ENCODE results near the gene SLC16A8.
A peak's percentile ranks its signal among the peaks of the same experiment; 100 is the strongest.
"Not testable (repeated sequence)": the region's sequence is repeated elsewhere in the genome, so short reads cannot be mapped to it uniquely, and the experiment has no call there.

SLC16A8 gene

DNA sequence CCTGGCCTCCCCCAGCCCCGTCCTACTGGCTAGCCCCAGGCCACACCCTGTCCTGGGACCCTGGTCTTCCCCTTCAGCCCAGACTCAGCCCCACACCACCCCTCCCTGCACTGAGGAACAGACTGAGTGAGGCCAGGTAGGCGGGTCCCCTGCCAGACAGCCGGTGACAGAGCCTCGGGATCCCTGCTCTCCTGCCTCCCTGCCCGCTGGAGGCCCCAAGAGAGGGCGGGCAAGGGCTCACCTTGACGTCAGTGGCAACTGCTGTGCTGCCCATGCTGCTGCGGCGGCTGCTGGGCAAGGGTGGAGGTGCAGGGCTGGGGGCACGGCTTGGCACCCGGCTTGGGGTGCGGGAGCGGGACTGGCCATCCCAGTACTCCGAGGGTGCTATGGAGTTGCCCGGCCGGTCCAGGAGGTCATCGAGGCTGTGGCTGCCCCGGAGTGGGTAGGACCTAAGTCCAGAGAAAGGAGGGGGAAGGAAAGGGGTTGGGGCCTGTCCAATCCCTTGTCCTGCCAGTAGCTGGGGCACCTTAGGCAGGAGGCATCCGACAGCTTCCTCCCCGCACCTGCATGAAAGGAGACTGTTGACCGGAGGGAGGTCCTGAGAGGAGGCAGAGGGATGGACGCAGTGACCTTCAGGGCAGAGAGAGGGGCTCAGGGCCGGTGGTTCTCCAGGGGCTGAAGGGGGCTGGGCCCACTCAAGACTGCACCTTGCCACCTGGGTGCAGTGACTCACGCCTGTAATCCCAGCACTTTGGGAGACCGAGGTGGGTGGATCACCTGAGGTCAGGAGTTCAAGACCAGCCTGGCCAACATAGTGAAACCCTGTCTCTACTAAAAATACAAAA lies 2.2 kb upstream of the SLC16A8 start:
- DNase-seq = no peak

DNA sequence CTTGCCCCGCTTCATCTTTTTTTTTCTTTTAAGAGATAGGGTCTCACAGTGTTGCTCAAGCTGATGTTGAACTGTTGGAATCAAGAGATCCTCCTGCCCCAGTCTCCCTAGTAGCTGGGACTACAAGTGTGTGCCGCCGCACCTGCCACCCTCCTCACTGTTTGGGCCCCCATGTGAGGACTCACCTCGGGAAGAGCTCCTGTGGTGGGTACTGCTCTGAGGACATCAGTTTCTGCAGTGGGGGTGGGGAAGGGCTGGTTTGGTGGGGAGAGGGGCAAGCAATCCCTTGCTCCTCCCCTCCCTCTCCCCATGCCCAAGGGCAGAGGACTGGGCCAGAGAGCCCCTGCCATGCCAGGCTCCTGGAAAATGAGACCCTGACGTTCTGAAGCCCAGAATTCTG lies 1.5 kb upstream of the SLC16A8 start:
- DNase-seq = no peak

DNA sequence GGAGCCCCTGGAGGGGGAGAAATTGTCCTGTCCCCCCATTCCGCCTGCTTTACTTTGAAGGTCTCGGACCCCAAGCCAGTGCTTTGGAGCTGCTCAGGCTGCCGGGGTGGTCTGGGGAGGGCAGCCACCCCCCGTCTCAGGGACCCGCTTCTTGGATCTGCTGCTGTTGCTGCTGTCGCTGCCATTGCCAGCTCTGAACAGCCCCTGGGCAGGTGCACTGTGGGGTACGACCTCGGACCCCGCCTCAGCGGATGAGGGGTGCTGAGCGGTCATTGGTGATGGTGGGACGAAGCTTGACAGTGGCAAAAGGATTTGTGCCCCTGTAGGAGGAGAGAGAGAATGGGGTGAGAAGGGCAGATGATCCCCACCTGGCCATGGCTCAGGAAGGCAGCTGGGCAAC lies 1.1 kb upstream of the SLC16A8 start:
- no peak for DNase-seq

DNA sequence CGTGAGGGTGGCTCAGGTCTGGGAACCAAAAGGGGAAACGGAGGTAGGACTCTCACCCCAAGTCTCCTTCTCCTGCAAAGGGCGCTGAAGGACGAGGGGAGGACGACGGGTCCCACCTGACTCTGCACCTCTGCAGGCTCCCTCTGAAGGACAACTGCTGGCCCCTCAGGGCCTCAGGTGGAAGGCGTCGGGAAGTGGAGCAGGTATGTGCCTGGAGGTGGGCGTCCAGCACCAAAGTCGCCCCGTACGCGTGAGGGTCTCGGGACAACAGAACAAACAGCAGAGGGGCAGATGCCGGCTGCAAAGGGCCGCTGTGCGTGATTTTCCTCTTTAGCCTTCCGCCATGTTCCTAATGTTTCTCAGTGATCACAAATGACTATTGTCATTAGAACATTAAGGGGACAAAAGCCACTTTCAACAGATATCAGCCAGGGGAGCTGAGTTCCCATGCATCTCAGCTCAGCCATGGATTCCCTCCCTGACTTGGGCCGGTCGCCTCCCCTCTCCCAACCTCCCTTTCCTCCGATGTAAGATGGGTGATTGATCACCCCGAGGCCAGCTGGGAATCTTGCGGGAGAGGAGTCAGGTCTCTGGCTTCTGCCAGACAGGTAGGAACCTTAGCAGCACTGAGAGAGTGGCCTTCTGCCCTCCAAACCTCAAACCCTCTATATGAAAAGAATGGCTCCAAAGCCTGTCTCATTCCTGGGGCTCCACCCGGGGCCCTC lies 836 bp downstream of the SLC16A8 start:
- no peak for DNase-seq

DNA sequence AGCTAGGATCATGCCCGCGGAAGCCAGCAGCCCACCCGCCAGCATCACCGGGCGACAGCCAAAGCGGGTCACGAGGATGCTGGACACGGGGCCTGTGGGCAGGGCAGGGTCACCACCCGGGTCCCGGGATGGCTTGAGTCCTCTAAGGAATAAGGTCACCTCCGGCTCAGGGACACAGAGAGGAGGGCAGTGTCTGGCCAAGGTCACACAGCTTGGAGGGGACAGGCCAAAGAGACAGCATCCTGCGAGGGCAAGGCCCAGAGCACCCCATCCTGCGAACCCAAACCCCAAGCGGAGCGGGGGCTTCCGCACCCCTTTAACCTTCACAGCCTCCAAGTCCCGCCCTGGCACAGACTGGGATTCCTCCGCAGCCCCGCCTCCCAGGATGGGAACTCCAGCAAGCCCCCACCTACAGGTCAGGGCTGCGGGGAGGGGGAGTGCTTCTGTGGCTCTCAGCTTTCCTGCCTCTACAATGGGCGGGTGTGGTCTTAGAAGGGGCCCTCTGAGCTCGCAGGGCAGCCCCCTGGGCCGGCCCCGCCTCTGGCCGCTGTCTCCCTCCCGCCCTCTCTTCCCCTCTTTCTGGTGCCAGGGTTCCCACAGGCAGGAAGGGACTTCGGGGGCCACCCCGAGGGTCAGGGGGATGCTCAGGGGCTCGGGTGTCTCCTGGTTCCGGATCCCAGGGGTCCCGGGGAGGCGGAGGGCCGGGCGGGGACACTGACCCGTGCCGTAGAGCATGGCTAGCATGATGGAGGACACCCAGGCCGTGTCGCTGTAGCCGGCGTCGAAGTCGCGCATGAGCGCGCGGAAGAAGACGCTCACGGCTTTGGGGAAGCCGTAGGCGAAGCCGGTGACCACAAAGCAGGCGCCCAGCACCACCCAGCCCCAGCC lies 1.8 kb downstream of the SLC16A8 start:
- DNase-seq = no peak

DNA sequence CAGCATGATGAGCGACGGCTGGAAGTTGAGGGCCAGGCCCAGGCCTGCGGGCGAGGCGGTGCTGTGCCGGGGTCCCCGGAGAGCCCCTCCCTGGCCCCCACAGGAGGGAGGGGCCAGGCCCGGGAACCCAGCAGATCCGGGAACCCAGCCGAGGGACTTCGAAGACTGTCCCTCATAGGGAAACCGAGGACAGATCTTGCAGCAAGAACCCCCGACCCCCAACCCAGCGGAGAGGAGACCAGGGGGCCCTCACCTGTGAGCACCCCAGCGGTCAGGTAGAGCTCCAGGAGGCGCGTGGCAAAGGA lies 2.4 kb downstream of the SLC16A8 start:
- no peak for DNase-seq

DNA sequence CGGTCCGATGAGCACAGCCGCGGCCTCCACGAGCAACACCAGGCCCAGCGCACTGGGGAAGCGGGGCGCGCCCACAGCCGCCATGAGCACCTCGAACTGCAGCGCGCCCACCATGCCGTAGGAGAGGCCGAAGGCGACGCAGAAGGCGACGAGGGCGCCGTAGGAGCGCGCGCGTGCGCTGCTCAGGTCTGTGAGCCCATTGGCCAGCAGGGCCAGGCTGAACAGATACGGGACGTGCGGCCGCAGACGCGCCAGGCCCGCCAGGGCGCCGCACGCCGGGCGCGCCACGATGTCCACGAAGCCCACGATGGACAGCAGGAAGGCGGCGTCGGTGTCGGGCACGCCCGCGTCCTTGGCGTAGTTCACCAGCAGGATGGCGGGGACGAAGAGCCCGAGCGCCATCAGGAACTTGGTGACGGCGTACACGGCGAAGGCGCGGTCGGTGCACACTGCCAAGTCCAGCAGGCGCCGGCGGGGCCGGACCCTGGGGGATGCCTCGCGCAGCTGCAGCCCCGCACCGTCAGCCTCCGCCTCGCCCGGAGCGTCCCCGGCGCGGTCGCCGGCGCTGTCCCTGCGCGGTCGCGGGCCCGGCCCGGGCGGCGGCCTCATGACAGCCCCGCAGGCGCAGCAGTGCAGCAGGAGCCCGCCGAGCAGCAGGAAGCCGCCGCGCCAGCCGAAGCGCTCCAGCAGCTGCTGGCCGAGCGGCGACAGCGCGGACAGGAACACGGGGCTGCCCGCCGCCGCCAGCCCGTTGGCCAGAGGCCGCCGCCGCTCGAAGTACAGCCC lies 2.9 kb downstream of the SLC16A8 start:
- no peak for DNase-seq

DNA sequence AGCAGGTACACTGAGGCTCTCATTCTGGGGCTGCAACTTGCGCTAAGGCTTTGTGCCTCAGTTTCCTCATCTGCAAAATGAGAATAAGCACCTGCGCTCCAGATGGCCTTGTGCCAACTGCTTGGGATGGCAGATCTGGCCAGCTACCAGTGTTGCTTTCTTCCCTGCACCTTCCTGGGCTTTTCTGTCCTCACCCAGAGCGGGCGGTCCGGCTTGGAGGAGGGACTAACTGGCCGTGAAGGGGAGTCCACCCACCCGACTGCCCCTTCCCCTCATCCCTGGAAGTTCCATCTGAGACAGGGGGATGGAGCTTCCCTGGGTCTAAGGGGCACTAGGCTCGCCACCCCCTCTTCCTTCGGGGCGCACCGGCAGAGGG lies 3.5 kb downstream of the SLC16A8 start:
- no peak for DNase-seq

DNA sequence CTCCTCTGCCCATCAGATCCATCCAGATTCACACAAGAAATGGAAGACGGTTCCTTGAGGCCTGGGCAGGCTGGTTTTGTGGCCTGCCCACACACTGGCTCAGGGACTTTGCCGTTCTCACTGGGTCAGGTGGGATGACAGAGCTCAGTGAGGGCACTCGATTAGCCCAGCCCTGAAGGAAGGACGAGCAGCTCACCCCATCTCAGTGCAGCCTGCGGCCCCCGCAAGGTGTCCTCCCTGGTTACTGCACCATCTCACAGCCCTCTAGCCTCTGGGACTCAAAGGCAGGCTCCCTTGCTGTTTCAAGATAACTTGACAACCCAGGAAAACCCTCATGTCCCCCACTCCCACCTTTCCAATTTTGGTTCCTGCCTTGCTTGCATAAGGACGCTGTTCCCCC lies 4.2 kb downstream of the SLC16A8 start:
- DNase-seq = no peak

DNA sequence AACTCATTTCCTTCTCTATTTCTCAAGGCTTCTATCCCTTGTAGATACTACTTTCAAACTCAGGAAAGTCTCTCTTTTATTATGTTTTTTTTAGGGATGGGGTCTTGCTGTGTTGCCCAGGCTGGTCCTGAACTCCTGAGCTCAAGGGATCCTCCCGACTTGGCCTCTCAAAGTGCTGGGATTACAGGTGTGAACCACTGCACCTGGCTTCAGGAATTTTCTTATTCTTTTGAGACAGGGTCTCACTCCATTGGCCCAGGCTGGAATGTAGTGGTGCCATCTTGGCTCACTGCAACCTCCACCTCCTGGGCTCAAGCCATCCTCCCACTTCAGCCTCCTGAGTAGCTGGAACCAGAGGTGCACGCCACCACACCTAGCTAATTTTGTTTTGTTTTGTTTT lies 4.8 kb downstream of the SLC16A8 start:
- not testable (repeated sequence) for DNase-seq

DNA sequence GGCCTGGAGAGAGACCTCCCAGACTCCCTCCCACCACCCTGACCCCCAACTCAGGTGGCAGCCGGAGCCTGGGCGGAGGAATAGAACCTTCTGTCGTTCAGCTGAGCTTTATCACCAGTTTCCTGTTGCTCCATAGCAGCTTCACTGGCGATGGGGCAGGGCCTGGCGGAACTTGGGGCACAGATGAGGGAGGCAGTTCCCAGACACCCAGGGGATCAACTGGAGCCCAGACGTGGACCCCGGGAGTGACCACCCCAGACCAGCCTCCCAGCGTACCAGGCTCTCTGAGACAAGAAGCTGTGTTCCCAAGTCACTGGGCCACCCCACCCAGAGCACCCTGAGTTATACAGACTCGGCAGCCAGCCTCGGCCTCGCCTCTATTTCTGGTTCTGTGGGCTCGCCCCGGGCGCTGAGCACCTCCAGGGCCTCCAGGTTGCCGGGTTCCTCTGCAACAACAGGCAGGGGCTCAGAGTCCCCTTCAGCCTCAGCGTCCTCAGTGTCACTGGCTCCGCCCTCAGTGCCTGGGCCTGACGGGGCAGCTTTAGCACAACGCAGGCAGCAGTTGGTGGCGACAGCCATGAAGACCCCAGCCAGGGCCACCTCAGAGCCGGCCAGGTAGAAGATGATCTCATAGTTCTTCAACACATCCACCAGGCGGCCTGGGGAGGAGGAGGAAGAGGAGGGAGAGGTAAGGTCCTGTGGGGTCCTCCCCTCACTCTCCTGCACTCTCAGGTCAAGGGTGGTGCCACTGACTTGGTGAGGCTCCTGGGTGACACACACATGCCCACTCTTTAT lies 5.7 kb downstream of the SLC16A8 start:
- no peak for DNase-seq

DNA sequence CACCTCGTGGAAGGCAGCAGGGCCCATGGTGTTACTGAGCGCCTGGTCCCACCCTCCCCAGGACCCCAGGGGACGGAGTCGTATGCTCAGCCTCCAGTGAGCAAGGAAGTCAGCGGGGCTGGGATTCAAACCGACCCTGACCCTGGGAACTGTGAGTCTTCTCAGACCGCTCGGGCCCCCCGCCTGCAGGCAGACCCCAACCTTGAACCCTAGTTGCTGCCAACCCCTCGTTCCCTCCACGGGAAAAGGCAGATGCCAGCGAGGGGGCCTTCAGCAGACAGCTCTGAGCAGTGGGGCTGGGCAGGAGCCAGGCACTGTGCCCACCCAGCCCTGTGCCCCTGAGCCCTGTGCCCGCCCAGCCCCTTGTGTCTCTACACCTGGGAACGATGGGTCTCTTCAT lies 6.4 kb downstream of the SLC16A8 start:
- DNase-seq = no peak

DNA sequence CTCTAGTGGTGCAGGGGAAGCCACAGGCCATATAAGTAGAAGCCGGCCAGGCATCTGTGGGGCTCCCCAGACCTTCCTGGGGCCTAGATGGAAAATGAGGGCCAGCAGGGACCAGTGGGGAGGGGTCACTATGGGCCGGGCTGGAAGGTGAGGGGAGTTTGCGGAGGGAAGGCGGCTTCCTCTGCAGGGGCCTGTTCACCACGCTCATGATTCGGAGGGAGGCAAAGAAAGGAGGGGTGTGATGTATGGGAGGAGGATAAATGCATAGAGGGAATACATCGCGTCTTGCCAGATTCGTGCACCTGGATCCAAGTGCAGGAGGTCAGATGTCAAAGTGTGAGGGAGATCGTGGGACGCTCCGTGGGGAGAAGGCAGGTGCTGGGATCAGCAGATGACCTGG lies 6.9 kb downstream of the SLC16A8 start:
- no peak for DNase-seq

DNA sequence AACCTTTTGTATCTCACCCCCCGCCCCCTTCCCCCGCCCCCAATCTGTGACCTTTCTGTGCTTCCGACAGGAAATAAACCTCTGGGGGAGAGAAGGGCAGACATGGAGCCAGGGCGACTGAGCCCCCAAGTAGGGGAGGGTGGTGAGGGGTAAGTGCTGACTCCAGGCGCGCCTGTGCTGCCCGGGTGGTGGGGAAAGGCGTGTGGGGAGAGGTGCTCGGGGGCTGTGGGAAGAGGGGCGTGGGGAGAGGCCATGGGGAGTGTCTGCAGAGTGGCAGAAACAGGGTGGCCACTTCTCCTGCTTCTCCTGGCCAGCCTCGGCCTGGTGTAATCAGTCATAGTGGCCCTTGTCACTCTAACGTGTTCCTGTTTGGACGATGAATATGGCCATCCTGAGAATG lies 8.0 kb downstream of the SLC16A8 start:
- DNase-seq = no peak

DNA sequence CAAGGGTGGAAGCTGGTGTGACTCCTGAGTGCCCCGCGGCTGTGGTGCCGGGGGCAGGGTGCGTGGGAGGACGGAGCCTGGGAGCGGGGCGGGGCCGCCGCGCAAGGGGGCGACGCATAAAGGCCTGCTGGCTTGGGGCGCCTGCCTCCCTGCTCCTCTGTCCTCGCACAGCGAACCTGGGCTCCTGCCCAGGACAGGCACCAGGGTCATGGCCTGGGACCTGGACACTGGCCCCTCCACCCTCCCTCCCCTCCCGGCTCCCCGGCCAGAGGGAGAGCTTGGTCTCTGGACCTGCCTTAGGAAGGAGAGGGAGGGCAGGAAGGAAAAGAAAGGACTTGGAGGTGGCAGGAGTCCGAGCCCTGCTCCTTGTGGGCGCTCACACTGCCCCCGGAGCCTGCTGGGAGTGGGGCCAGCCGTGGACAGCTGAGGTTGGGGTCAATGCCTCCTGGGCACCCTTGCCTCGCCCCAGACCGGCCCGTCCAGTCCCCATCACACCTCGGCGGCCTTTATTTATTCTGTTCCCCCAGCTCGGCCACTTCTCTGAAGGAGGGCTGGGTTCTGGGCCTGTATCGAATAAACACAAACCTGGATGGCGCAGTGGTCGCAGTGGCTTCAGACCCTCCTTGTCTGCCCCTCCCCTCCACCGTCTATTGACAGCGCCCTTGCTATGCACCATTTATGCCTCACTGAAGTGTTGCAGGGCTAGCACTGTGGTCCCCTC lies 8.7 kb downstream of the SLC16A8 start:
- peak; percentile 27 for DNase-seq

DNA sequence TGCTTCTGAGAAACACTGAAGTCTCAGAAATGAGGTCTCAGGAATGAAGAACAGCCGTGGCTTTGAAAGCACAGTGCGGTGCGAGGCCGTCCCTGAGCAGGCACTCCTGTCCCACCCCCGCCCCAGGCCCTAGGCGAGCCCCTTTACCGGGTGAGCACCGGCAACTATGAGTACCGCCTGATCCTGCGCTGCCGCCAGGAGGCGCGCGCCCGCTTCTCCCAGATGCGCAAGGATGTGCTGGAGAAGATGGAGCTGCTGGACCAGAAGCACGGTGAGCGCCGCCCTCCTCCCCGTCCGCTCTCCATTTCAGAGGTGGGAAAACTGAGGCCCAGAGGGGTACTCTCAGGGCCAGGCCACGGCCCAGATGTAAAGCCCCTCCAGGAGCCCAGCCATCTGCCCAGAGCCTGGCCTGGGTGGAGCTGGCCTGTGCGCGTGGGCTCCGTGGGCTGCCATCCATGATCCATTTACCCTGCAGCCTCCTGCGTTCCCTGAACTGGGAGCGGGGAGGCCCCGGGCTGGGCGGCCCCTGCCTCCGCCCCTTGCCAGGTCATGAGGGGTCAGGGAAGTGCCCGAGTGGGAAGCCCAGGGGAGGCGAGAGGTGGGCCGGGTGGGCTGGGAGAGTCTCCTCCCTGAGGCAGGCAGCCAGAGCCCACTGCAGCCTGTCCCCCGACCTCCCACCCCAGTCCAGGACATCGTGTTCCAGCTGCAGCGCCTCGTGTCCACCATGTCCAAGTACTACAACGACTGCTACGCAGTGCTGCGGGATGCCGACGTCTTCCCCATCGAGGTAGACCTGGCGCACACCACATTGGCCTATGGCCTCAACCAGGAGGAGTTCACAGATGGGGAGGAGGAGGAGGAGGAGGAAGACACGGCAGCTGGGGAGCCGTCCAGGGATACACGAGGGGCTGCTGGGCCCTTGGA lies 9.5 kb downstream of the SLC16A8 start:
- DNase-seq = peak; percentile 62

DNA sequence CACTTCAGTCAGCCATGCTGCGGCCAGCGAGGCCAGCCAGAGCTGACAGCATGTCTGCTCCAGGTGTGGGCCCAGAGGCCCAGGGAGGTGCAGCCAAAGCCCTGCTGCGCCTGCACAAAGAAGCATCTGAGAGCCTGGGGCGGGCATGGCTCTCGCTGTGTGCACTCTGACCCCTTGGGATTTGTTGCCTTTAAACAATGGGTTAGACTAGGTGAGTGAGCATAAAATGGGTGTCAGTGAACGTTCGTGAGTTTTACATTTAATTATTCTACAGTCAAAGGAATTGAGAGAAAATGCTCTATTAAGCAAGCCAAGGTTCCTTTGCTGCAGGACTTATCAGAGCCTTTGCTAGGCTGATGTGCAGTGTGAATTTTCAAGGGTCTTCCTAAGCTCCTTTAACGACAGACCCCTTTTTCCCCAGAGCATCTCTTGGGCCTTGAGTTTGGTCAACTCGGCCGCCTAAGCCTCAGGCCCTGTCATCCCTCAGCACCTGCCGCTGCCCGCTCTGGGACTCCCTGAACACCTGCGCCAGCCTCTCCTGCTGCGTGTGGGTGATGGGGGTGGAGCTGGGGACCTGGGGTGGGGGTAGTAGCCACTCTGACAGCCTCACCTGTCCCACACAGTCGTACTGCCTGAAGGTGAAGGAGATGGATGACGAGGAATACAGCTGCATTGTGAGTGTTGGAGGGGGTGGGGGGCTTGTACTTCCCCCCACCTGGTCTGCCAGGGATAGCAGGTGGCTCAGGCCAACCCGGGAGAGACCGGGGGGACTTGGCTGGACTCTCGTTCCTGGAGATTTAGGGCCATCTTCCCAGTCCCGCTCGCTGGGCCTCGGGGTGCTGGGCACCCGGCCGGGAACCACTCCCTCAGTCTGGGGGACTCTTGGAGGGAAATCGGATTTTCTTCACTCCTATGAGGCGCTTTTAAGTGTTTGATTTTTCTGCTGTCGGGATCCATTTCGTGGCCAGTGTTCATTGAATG lies 10.5 kb downstream of the SLC16A8 start:
- no peak for DNase-seq

DNA sequence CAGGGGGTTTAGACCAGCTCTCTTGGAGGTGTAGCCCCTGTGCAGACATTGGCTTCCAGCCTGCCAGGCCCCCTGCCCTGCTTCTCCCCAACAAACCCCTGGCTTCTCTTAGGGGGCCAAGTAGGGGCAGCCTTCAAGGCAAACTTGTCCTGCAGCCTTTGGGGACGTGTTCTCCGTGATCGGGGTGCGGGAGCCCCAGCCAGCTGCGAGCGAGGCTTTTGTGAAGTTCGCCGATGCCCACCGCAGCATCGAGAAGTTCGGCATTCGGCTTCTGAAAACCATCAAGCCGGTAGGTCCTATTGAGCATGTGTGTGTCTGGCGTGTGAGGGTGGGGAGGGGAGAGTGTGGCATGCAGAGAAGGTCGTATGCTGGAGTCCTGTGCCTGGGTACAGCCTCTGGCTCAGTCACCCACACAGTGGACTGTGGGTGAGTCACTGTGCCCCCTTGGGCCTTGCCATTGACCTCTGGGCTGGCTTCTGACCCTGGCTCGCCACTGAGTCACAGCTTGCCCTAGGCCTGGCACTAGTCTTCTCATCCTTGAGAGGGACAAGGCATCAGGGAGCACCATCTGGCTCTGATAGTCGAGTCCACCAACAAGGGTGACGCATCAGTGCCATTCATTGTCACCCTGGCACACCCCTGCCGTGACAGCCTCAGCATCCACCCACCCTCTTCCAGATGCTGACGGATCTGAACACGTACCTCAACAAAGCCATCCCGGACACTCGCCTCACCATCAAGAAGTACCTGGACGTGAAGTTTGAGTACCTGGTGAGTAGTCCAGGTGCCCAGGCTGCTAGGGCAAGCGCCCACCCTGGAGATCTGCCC lies 11.4 kb downstream of the SLC16A8 start:
- peak; percentile 18 for DNase-seq

Data from left hindlimb (tissue), 1 donor.